Kidney glomerular epithelial cell (primary cell): ENCODE results near the gene CPNE6.
A peak's percentile ranks its signal among the peaks of the same experiment; 100 is the strongest.
"Not testable (repeated sequence)": the region's sequence is repeated elsewhere in the genome, so short reads cannot be mapped to it uniquely, and the experiment has no call there.

ENCODE experiments used
- DNase-seq: peaks from one replicate; lab custom pipeline; 2025; lab: John Stamatoyannopoulos, UW

The CPNE6 gene

GRCh38 chr14:24071144-24071697 lies at the start of gene CPNE6:
Gene CPNE6 (plus strand): TSS chr14:24071562. CDS start chr14:24072937, 1,375 bp downstream.
- no peak for DNase-seq

- DNase-seq: not testable (repeated sequence)
These were observed 46.4 kb upstream of the CPNE6 start for GRCh38 chr14:24024939-24025418.

GRCh38 chr14:24029687-24030086 lies 41.7 kb upstream of the CPNE6 start:
- not testable (repeated sequence) for DNase-seq

GRCh38 chr14:24031331-24031730 lies 40.0 kb upstream of the CPNE6 start:
- not testable (repeated sequence) for DNase-seq

- peak; percentile 30 for DNase-seq
These were observed 38.5 kb upstream of the CPNE6 start for GRCh38 chr14:24032727-24033418.

- not testable (repeated sequence) for DNase-seq
These were observed 35.6 kb upstream of the CPNE6 start for GRCh38 chr14:24035769-24036168.

GRCh38 chr14:24036169-24036962 lies 35.0 kb upstream of the CPNE6 start:
- DNase-seq: peak; percentile 59

- DNase-seq: not testable (repeated sequence)
These were observed 34.3 kb upstream of the CPNE6 start for GRCh38 chr14:24036963-24037657.

- DNase-seq: no peak
These were observed 33.7 kb upstream of the CPNE6 start for GRCh38 chr14:24037658-24038037.

- DNase-seq: no peak
These were observed 32.7 kb upstream of the CPNE6 start for GRCh38 chr14:24038686-24039085.

GRCh38 chr14:24040692-24041091 lies 30.7 kb upstream of the CPNE6 start:
- no peak for DNase-seq

- DNase-seq: no peak
These were observed 28.6 kb upstream of the CPNE6 start for GRCh38 chr14:24042746-24043145.

- DNase-seq: not testable (repeated sequence)
These were observed 22.4 kb upstream of the CPNE6 start for GRCh38 chr14:24049002-24049401.

- not testable (repeated sequence) for DNase-seq
These were observed 20.6 kb upstream of the CPNE6 start for GRCh38 chr14:24050753-24051152.

GRCh38 chr14:24051176-24051788 lies 20.1 kb upstream of the CPNE6 start:
- DNase-seq: no peak

- peak; percentile 20 for DNase-seq
These were observed 19.3 kb upstream of the CPNE6 start, which contains the start of gene CARMIL3 for GRCh38 chr14:24051789-24052655. Gene CARMIL3 (plus strand): TSS chr14:24052009. CDS start chr14:24052154, 145 bp downstream.

- no peak for DNase-seq
These were observed 18.5 kb upstream of the CPNE6 start for GRCh38 chr14:24052656-24053547.

GRCh38 chr14:24053548-24054323 lies 17.6 kb upstream of the CPNE6 start:
- no peak for DNase-seq

- DNase-seq: no peak
These were observed 17.1 kb upstream of the CPNE6 start for GRCh38 chr14:24054324-24054641.
